Activated CD4-positive, alpha-beta T cell treated with anti-CD3 and anti-CD28 coated beads, Interleukin-2, amount 50 U/mL, for 24 hours (primary cell): ENCODE results near the gene HERPUD1.
"Not testable (repeated sequence)": the region's sequence is repeated elsewhere in the genome, so short reads cannot be mapped to it uniquely, and the experiment has no call there.

ENCODE experiments used
- DNase-seq, 2 donors: peaks; one replicate each; pipeline ENCODE4 v3.0.0-alpha.2; 2020; ENCODE audit warnings: low read depth in 1 of 2, low spot score in 1 of 2

HERPUD1 gene

GRCh38 chr16:56977823-56978430, 46.0 kb downstream of the HERPUD1 start:
- no peak for DNase-seq

GRCh38 chr16:56980201-56980535, 48.2 kb downstream of the HERPUD1 start:
- DNase-seq, result no peak

GRCh38 chr16:56980792-56981724, 49.1 kb downstream of the HERPUD1 start:
- no peak for DNase-seq

DNA sequence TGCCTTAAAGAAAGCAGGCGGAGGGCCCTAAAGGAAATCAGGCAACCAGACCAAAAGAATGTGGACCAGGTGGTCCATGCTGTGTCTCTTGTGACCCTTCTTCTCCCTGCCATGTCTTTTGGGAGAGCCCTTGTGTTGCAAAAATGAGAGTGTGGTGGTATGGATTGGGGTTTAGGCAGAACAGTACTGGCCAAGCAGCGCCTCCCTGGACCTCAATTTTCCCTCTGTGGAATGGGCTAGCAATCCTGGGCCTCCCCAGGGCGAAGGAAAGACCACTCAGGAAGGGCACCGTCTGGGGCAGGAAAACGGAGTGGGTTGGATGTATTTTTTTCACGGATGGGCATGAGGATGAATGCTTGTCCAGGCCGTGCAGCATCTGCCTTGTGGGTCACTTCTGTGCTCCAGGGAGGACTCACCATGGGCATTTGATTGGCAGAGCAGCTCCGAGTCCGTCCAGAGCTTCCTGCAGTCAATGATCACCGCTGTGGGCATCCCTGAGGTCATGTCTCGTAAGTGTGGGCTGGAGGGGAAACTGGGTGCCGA, 49.9 kb downstream of the HERPUD1 start:
- no peak for DNase-seq

DNA sequence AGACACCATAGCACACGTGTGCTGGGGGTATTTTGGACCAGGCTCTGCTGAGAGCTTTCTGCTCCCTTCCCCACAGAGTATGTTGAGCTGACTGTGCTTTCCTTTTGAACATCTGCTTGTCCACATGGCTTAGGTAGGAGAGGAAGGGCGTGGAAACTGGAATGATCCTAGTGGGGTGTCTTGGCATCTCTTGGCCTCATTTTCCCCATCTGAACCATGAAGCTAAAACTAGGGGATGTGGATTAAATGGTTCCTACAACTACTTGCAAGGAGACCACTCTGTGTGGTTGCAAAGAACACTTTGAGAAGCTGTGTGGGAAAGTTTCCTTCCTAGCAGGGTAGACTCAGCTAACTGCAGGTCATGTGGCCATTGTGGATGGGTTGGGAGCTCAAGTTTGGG, 50.8 kb downstream of the HERPUD1 start:
- no peak for DNase-seq

- DNase-seq, result no peak
Measured at GRCh38 chr16:56983211-56983751, 51.3 kb downstream of the HERPUD1 start.

DNA sequence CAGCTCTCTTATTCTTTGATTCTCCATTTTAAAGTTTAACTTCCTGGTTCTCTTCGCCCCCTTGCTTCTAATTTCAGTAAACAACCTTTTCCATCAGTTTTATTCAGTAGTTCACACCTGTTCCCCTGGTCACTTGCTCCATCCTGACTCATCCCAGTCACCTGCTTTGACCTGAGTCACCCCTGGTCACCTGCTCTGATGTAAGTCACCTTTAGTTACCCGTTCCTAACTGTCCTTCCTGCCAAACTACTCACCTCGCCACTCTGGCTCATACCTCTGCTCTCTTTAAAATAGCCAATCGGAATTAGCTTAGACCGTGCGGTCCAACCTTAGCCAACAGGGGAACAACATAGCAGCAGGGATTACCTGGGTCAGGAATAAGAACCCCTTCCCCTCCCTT, 52.7 kb downstream of the HERPUD1 start:
- DNase-seq, result no peak

GRCh38 chr16:56985288-56985961, 53.5 kb downstream of the HERPUD1 start:
- no peak for DNase-seq

GRCh38 chr16:56985962-56986360, 54.0 kb downstream of the HERPUD1 start:
- DNase-seq, result no peak

- DNase-seq, result no peak
Measured at GRCh38 chr16:56986361-56986760, 54.4 kb downstream of the HERPUD1 start.

DNA sequence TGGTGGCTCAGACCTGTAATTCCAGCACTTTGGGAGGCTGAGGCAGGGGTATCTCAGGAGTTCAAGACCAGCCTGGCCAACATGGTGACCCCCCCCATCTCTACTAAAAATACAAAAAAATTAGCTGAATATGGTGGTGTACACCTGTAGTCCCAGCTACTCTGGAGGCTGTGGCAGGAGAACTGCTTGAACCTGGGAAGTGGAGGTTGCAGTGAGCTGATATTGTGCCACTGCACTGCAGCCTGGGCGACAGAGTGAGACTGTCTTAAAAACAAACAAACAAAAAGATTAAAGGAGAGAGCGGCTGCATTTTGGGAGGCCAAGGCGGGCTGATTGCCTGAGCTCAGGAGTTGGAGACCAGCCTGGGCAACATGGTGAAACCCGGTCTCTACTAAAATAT, 55.0 kb downstream of the HERPUD1 start:
- not testable (repeated sequence) for DNase-seq

DNA sequence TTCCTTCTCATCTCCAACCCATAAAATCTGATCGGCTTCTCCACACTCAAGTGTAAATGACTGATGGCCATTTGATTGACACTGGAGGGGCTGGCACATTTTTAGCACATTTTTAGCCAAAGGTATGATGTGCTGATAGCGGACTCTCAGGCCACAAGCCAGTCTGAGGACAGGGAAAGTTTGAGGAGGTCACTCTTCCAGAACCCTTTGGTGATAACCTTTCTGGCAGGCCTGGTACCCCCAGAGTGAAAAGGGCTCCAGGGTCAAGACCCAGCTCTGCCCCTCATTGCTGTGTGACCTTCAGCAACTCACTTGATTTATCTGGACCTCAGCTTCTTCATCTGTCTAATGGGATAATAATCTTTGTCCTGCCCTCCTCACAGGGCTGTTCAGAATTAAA, 55.8 kb downstream of the HERPUD1 start:
- no peak for DNase-seq

DNA sequence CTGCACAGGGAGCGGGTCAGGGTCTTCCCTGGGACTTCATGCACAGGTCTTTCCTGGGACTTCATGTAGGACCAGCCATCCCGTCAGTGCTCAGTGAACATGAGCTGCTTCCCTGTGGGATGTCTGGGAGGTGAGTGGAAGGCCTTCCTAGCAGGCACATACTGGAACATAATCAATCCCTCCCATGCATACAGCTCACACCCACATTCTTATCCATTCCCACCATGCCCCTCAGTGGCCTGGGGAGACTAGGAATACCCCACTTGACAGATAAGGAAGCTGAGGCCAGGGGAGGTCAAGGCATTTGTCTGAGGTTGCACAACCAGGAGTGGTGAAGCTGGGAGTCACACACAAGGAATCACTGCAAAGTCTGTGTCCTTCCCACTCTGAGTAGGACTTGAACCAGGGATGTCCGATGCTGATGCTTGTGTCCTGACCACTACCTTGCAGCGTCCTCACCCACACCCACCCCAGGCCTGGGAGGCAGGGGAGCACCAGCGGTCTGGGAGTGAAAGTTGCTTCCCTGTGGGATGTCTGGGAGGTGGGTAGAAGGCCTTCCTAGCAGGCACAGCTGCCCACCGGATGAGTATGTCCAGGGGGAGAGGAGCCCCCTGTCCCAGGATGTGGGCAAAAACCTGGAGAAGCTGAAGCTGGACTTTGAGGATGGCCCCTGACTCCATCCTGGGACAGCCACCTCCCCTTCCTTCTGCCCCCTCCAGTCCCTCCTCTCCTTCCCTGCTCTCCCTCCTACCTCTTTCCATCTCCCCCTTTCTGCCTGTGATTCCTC, 56.4 kb downstream of the HERPUD1 start:
- DNase-seq, result no peak

DNA sequence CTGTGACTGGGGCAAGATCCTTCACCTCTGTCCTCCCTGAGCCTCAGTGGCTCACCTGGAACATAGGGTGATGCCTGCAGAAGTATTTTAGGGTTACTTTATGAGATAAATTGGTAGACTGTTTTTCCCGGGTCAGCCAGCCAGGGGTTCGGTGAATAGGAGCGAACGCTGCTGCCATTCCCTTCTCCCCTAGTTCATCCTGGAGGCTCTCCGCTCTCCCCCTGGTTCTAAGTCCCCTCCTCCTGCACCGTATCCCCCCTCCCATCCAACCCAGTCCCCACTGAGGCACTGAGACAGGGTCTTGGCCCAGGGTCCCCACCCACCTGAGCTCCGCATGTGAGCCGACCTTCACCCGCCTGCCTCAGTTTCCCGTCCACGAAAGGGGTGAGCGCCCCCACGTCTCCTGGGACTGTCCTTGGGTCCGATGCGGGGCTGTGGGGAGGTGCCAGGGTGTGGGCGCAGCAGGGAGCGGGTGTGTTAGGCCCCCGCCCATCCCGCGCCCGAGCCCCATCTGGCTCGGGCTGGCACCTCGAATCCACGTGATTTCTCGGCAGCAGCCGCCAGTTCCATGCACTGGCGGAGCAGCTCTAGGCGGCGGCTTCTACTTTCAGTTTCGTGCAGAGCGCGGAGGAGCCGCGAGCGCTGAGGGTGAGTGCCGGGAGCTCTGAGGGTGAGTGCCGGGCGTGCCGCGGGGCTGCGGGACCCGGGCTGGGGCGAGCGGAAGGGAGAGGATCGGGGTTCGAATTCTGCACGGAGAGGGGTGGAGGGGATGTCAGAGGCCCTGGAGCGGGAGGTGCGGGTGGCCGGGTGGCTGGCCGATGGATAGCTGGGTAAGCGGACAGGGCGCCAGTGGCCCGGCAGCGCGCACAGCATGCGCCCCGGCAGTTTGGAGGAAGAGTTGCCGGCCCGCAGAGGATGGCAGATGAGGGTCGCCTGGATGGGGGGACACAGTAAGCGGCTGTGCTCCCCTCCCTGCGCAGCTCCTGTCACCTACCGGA, 57.3 kb downstream of the HERPUD1 start, which contains the start of gene NLRC5:
TSS of gene NLRC5 (plus strand) at position 610 of the 998 bp plus-strand sequence. CDS start 31,156 bp downstream, outside the sequence.
- DNase-seq, result peak; percentile 90 to 91

DNA sequence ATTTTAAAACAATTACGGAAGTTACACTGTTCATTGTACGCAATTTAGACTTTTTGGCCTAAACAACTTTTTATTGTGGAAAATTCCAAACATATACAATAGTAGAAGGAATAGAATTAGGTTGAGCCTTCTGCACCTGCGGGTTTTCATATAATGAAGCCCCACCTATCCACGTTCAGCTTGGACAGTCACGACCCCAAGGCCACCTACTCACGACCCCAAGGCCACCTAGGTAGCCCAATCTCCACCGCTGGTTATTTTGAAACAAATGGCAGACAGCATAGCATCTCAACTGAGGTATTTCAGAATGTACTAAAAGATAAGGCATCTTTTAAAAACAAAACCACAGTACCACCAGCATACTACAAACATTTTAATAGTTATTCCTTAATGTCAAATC, 58.0 kb downstream of the HERPUD1 start:
- DNase-seq, result no peak

DNA sequence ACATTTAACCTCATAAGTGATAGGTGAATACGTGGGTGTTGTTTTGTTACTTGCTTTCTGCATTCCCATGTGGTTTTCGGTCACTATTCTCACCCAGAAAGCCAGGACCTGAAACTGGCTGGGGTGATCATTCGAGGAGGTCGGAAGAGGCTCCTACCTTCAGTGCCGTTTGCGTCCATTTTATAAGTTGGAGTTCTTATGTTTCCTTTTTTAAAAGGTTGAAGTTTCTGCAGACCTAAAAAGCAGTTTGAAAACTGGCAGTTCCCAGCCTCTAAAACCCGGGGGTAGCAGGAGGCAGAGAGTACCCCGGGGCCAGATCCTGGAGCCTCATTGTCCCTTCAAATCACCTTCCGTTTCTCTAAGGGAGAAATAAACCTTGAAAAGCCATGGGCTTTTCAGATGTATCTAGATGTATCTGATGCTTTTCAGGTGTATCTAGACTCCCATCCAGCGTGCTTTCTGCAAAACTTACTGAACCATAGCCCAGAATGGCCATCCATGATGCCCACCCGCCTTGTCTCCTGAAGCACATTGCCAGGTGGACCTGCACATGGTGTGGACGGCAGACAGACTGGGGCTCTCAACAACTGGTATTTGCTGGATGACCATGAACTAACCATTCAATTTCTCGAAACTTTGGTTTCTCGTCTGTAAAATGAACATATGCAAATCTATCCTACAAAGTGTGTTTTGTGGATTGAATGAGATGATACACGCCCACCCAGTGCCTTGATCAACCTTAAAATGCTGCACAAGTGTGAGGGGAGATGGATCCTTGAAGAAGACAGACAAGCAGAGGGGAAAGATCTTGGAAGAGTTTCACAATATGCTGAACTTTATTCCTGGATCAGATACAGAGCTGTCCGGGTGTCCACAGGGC, 58.7 kb downstream of the HERPUD1 start:
- DNase-seq, result peak in 1 of 2 donors; percentile 31

GRCh38 chr16:56992431-56992830, 60.5 kb downstream of the HERPUD1 start:
- DNase-seq, result not testable (repeated sequence)

DNA sequence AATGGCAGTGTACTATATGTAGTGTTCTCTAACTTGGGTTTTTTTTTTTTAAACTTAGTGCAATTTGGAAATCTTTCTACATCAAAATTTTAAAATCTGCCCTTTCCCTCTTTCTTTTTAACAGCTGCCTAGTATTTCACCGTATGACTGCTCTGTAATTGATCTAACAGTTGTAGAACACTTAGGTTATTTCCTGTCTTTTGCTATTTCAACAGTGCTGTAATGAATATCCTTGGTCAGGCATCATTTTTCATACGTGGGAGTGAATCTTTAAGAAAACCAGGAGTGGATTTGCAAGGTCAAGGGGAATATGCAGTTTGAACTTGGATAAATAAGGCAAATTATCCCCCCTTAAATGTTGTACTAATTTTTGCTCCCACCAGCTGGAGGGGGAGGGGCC, 61.3 kb downstream of the HERPUD1 start:
- DNase-seq, result no peak
